NT2/D1 (cell line): ENCODE measurements around the gene TMEM119.

Experiments used
- DNase-seq: peaks from one replicate; pipeline ENCODE4 v3.0.0-alpha.2; 2011; ENCODE audit warnings: low read depth, low spot score
- H3K27me3 ChIP-seq: 2 replicates; pipeline ENCODE4 v1.6.0; 2011; ENCODE audit warnings: mild to moderate bottlenecking; ENCODE audit not compliant: insufficient read length, insufficient read depth
- H3K36me3 ChIP-seq: 2 replicates; pipeline ENCODE4 v1.6.1; 2011; ENCODE audit warnings: mild to moderate bottlenecking, low read length, mixed read lengths; ENCODE audit not compliant: insufficient read depth, insufficient read length
- H3K4me1 ChIP-seq: 2 replicates; pipeline ENCODE4 v1.5.1; 2011; ENCODE audit not compliant: insufficient read depth, insufficient read length
- H3K4me3 ChIP-seq: 2 replicates; pipeline ENCODE4 v1.5.1; 2011; ENCODE audit warnings: low read depth; ENCODE audit not compliant: insufficient read length
- H3K9ac ChIP-seq: 2 replicates; pipeline ENCODE4 v1.6.0; 2011; ENCODE audit warnings: low read depth; ENCODE audit not compliant: insufficient read length
- H3K9me3 ChIP-seq: 2 replicates; pipeline ENCODE4 v1.5.1; 2011; ENCODE audit warnings: mild to moderate bottlenecking, low read length; ENCODE audit not compliant: insufficient read depth
- SUZ12 ChIP-seq: IDR thresholded peaks from 2 replicates; pipeline ENCODE4 v1.6.1; 2011; ENCODE audit not compliant: insufficient read length, insufficient read depth; ENCODE audit errors: extremely low read depth
- YY1 ChIP-seq: IDR thresholded peaks from 2 replicates; pipeline ENCODE4 v1.6.1; 2011; ENCODE audit not compliant: insufficient read length, insufficient read depth
- ZNF274 ChIP-seq: IDR thresholded peaks from 2 replicates; pipeline ENCODE4 v1.6.1; 2011; ENCODE audit warnings: mild to moderate bottlenecking, low read depth, low read length

Gene TMEM119

DNA sequence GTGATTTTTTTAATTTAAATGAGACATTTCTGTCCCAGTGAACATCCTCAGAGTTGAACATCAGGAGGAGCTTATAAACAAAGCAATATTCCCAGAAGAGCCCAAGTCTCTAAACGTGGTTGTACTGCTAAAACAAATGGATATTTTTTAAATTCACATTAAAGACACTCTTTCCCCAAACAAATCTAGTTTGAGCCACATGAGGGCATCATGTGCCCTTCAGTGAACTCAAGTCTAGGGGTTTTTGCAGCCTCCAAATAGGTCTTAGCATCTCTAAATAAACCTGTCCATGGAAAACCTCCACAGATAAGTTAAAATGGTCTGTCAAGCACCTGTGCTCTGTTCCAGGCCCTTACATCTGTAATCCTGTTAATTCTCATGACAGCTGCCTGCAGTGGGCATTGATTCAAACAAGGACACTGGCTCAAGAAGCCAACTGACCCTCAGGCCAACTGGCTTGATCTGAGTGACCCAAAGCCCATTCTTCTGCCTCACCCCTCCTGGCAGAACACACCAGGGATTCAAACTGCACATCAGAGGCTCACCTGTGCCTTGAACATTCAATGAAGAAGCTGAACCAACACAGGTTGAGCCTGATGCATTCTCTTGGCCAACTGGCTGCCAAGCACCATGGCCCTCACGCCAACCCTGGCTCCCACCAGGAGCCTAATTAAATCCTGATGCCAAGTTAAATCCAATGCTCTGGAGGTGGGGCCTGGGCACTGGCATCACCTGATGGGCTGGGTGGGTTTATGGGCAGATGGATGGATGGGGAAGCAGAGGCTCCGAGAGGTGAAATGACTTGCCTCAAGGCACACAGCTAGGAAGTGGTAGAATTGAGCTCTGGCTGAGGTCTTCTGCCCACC, 26.9 kb downstream of the TMEM119 start:
- DNase-seq, result no peak
- H3K4me1 ChIP-seq, result no peaks in the 10 kb centered on the region

DNA sequence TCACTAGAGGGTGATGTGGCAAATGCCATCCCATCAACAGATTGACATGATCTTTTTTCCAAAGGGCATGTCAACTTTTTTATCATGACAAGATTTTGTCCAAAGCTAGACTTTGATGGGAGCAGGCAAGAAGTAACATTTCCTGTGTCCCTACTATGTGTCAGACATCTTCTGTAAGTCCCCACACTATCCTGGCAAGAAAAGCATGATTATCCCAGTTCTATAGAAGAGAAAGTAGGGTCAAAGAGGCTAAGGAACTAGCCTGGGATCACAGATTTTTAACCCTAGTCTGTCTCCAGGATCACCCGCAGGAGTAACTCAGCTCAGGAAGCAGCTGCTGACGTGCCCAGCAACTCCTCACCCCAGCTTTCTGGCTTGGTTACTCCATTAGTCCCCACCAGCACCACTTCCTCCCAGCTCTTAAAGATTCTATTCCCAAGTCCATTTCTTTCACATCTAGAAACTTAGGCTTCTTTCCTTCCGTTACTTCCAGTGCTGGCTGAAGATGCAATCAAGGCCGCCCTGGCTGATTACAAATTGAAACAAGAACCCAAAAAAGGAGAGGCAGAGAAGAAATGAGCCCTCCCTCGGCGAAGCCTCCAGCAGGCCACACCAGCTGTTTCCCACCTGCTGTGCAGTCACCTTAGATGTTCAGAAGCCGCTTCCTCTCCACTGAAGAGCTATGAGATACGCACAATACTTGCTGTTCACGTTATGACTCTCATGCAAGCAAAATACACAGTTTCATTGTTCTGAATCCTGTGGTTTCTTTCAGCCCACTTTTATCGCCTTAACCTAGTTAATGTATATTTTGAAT, 29.3 kb downstream of the TMEM119 start:
- no peak for DNase-seq
- Histone ChIP-seq H3K4me1 (no peaks in the 10 kb centered on the region), H3K4me3 (no peak overlapping the region)

More for the DNA sequence above, 26.9 kb downstream of the TMEM119 start:
- Histone ChIP-seq H3K4me3 (no peak overlapping the region), H3K9ac (no peak overlapping the region), H3K36me3 (peaks cover 38% of the 10 kb centered on the region), H3K9me3 (no peaks in the 10 kb centered on the region), H3K27me3 (no peaks in the 10 kb centered on the region)
- TF ChIP-seq YY1, result no peak

DNA sequence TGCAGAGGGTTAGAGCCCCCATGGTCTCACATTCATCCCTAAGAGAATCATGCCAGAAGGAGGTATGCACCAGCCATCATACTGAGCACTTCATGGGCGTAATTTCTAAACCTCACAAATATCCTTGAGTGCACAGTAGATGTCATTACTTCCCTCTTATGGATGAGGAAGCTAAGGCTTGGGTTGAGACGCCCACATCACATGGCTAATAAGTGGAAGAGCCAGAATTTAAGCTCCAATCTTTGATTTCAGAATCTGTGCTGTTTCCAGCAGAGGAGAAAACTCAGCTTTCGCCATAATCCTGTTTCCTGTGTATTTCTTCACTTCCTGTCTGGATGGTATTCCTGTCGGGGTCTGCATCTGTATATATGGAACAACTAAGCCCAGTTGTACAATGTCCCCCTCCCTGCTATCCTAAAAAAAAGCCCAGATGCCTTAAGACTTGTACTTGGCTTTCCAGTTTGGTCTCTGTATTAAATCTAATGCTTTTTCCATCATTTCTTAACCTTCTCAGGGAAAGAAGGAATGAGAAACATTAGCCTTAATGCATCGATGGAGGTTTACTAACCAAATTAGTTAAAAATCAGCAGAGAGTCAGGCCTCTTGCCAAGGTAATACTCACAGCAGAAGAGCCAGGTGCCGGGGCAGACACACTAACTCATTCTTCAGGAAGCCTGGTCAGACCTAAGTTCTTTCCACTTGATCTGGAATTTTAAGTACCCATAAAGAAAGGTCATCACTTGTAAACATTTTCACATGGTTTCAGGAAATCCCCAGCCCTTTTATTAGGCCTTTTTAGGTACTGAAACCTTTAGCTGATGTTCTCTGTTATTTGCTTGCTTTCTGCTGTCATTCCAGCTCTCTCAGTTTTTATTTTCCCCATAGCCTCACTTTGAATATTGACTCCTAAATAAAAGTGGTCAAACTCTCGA, 30.2 kb downstream of the TMEM119 start:
- H3K9ac ChIP-seq, result no peak overlapping the region
- no peaks in the 10 kb centered on the region for H3K9me3 ChIP-seq
- peaks cover 61% of the 10 kb centered on the region for H3K36me3 ChIP-seq
- TF ChIP-seq SUZ12 (no peak), ZNF274 (no peak), YY1 (no peak)
- no peak overlapping the region for H3K4me3 ChIP-seq
- no peaks in the 10 kb centered on the region for H3K4me1 ChIP-seq
- H3K27me3 ChIP-seq, result no peaks in the 10 kb centered on the region
- DNase-seq, result no peak

More for the DNA sequence above, 29.3 kb downstream of the TMEM119 start:
- no peaks in the 10 kb centered on the region for H3K9me3 ChIP-seq
- TF ChIP-seq SUZ12 (no peak), YY1 (no peak), ZNF274 (no peak)
- H3K27me3 ChIP-seq, result no peaks in the 10 kb centered on the region
- peaks cover 61% of the 10 kb centered on the region for H3K36me3 ChIP-seq
- no peak overlapping the region for H3K9ac ChIP-seq

DNA sequence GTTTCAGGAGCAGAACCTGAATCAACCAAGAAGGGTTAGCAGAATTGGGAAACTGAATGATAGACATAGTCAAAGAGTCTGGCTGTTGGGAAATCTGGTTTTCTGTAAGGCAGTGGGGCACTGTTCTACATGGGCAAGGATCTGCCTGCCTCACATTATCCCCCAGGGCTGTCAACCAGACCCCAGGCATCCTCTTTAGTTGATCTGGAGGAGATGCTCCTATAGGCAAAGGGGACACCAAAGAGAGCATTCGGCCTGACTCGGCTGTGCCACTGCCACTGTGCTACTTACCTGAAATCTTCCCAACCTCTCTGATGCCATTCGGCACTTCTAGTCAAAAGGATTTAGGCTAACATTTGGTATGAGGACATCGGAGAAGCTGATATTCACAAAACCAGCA, 31.4 kb downstream of the TMEM119 start:
- H3K4me1 ChIP-seq, result no peaks in the 10 kb centered on the region
- no peaks in the 10 kb centered on the region for H3K27me3 ChIP-seq
- H3K9me3 ChIP-seq, result no peaks in the 10 kb centered on the region
- DNase-seq, result no peak
- TF ChIP-seq SUZ12 (no peak), YY1 (no peak), ZNF274 (no peak)
- H3K9ac ChIP-seq, result no peak overlapping the region
- peaks cover 61% of the 10 kb centered on the region for H3K36me3 ChIP-seq
- H3K4me3 ChIP-seq, result no peak overlapping the region

DNA sequence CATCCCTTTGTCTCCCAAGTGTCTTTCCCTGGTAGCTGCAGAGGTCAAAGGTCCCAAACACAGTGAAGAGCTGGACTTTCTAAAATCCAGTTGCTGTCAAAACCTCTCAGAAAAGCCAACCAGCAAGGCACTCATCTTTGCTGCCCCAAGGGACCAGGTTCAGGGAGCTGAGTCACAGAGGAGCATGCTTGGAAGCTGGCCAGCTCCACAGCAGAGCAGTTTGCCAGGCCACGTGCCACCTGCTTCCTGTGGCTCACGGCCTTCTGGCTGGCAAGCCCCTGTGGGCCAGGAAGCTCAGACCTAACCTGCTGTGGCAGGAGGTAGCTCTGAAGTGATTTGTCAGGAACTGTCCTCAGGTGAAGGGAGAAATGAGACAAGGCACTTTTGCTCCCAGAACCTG, 31.9 kb downstream of the TMEM119 start:
- H3K9ac ChIP-seq, result no peak overlapping the region
- H3K36me3 ChIP-seq, result peaks cover 61% of the 10 kb centered on the region
- DNase-seq, result no peak
- no peak overlapping the region for H3K4me3 ChIP-seq
- TF ChIP-seq YY1 (no peak), SUZ12 (no peak), ZNF274 (no peak)
- H3K9me3 ChIP-seq, result no peaks in the 10 kb centered on the region
- no peaks in the 10 kb centered on the region for H3K27me3 ChIP-seq
- no peaks in the 10 kb centered on the region for H3K4me1 ChIP-seq

DNA sequence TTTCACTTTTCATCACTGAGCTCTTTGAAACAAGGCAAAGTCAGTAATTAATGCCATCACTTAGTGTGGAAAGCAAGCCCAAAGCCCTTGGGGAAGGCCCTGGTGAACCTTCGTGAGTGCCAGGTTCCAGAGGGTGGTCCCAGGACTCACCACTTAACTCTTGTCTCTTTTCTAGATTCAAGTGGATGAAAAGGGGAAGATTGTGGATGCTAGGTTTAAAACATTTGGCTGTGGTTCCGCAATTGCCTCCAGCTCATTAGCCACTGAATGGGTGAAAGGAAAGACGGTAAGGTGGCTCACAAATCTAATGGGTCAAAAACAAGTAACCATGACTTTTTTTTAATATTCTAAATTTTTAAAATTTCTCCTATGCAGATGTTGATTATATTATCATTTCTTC, 32.7 kb downstream of the TMEM119 start:
- Histone ChIP-seq H3K4me3 (no peak overlapping the region), H3K9me3 (no peaks in the 10 kb centered on the region), H3K4me1 (no peaks in the 10 kb centered on the region), H3K27me3 (no peaks in the 10 kb centered on the region), H3K9ac (no peak overlapping the region), H3K36me3 (peaks cover 63% of the 10 kb centered on the region)
- DNase-seq, result no peak
- no peak for TF ChIP-seq YY1
- TF ChIP-seq SUZ12, result no peak
- no peak for TF ChIP-seq ZNF274

DNA sequence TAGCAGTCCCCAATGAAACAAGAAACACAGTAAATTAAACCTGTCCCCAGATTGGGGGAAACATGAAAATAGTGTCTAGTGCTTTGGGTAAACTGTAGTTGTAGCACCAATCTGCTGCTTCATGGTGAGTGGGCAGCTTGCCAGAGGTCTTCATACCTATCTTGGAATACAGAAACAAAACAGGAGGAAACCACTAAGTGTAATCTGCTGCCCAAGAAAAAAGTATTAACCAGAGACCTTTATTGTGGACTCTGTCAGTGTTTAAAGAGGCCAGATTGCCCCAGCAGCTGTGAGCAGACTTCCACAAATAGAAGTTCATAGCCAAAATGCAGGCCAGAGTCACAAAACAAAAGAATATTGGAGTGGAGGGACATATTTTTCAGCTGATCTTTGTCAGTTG, 33.2 kb downstream of the TMEM119 start:
- DNase-seq, result no peak
- Histone ChIP-seq H3K9ac (no peak overlapping the region), H3K9me3 (no peaks in the 10 kb centered on the region), H3K27me3 (no peaks in the 10 kb centered on the region), H3K4me3 (no peak overlapping the region), H3K36me3 (peaks cover 66% of the 10 kb centered on the region), H3K4me1 (no peaks in the 10 kb centered on the region)
- no peak for TF ChIP-seq YY1
- no peak for TF ChIP-seq SUZ12
- TF ChIP-seq ZNF274, result no peak
